Stimulated activated CD4-positive, alpha-beta T cell treated with anti-CD3 and anti-CD28 coated beads, Interleukin-4, amount 100 ng/mL, for 1 hour (primary cell): ENCODE measurements around the gene HLA-A.

Experiments used
- DNase-seq: peaks from one replicate; pipeline ENCODE4 v3.0.0-alpha.2; 2020

Gene HLA-A

DNA sequence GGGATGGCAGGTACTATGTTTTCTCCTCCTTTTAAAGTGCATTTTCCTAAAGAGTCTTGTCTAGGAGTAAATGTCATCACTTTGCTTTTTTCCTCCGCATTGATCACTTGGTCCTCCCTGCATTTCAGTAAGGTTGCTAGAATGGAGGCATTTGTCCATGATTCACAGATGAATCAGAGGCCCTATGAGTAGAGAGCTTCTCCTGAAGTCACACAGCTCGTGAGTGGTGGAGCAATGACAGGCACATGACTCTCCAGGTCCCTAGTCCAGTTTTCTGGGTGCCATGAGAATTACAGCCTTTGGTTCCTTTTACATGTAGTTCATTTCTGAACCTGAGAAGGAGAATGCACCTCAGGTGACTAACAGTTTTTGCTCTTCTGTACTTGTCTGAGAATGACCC is 50.5 kb downstream of the HLA-A start:
- no peak for DNase-seq

DNA sequence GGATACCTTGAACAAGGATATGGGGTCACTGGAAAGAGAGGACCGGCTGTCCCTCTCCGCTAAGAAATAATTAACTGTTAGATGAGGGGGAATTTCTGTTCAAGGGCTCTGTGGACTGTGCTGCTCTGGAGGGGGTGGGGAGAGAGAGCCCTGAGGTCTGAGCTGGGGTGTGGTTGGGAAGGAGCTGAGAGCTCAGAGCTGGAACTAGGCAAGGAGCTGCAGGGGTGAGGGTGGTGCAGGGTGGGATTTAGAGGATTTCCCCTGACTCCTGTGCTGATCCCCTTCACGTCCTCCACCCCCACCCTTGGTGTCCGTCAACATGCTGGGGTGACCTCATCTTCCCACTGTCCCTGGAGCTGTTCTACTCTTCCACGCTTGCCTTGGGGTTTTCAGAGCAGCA is 52.5 kb downstream of the HLA-A start:
- DNase-seq: no peak

DNA sequence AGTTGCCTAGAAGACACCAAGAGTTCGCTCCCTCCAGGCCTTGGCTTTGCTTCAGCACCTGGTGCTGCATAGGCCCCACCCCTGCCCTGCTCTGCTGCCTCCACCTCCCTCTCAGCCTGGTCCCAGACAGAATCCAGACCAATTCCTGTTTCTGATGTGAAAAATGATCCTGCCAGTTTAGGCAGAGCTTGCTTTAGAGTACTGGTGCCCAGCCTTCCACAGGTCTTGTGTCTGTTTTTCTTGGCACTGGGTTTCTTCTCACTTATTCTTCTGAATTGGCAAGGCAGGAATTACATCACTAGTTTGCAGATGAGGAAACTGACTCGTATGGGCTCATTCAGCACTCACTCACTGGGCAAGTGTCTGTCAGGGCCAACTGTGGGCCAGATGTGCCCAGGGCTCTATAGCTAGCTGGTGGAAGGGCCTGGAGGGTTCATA is 53.0 kb downstream of the HLA-A start:
- DNase-seq: no peak
